Epithelial cell of esophagus (primary cell): ENCODE results near the gene ASCC3.

ENCODE experiments used
- DNase-seq: peaks from one replicate; pipeline ENCODE4 v3.0.0; 2010; ENCODE audit warnings: low read depth
- H3K4me3 ChIP-seq: 2 replicates; pipeline ENCODE4 v1.5.1; 2011; ENCODE audit warnings: mild to moderate bottlenecking, low read length, control low read depth
- TF ChIP-seq, protein P1 (sequence below): IDR thresholded peaks from 2 replicates; pipeline ENCODE4 v1.5.1; 2011; ENCODE audit warnings: low read depth, mild to moderate bottlenecking, low read length, control low read depth, inconsistent platforms; ENCODE audit not compliant: insufficient read depth; ENCODE audit errors: missing control alignments

The ASCC3 gene

DNA sequence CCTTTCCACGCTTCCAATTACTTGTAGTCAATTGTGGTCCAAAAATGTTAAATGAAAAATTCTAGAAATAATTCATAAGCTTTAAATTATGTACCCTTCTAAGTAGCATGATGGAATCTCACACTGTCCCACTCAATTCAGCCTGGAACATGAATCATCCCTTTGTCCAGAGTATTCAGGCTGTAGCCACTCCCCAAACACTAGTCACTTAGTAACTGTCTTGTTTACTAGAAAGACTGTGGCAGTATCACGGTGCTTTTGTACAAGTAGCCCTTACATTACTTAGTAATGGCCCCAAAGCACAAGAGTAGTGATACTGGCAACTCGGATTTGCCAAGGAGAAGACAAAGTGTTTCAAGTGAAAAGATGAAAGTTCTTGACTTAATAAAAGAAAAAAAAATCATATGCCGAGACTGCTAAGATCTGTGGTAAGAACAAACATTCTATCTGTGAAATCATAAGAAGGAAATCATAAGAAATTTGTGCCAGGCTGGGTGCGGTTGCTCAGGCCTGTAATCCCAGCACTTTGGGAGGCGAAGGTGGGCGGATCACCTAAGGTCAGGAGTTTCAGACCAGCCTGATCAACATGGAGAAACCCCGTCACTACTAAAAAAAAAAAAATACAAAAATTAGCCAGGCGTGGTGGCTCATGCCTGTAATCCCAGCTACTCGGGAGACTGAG is 247.9 kb downstream of the ASCC3 start:
- no peak overlapping the region for H3K4me3 ChIP-seq
- DNase-seq, result peak; percentile 88
- TF ChIP-seq, protein P1, sequence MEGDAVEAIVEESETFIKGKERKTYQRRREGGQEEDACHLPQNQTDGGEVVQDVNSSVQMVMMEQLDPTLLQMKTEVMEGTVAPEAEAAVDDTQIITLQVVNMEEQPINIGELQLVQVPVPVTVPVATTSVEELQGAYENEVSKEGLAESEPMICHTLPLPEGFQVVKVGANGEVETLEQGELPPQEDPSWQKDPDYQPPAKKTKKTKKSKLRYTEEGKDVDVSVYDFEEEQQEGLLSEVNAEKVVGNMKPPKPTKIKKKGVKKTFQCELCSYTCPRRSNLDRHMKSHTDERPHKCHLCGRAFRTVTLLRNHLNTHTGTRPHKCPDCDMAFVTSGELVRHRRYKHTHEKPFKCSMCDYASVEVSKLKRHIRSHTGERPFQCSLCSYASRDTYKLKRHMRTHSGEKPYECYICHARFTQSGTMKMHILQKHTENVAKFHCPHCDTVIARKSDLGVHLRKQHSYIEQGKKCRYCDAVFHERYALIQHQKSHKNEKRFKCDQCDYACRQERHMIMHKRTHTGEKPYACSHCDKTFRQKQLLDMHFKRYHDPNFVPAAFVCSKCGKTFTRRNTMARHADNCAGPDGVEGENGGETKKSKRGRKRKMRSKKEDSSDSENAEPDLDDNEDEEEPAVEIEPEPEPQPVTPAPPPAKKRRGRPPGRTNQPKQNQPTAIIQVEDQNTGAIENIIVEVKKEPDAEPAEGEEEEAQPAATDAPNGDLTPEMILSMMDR, result no peak

DNA sequence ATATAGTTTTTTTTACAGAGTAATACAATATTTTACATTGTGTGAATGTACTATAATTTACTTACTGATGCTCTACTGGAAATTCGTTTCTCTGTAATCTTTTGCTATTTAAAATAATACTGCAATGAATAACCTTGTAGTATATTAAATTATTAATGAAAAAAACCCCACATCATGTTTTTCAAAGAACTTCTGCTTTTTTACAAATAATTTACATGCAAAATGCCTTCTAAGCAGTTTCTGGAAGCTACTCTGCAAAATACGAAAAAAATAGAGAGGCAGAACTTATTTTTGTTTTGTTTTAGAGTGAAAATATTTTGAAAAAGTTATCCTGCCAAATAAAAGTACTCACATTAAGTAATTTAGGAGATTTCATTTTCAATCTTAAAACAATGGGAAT is 250.6 kb downstream of the ASCC3 start:
- no peak for DNase-seq
- no peak overlapping the region for H3K4me3 ChIP-seq
- TF ChIP-seq, protein P1, result no peak

DNA sequence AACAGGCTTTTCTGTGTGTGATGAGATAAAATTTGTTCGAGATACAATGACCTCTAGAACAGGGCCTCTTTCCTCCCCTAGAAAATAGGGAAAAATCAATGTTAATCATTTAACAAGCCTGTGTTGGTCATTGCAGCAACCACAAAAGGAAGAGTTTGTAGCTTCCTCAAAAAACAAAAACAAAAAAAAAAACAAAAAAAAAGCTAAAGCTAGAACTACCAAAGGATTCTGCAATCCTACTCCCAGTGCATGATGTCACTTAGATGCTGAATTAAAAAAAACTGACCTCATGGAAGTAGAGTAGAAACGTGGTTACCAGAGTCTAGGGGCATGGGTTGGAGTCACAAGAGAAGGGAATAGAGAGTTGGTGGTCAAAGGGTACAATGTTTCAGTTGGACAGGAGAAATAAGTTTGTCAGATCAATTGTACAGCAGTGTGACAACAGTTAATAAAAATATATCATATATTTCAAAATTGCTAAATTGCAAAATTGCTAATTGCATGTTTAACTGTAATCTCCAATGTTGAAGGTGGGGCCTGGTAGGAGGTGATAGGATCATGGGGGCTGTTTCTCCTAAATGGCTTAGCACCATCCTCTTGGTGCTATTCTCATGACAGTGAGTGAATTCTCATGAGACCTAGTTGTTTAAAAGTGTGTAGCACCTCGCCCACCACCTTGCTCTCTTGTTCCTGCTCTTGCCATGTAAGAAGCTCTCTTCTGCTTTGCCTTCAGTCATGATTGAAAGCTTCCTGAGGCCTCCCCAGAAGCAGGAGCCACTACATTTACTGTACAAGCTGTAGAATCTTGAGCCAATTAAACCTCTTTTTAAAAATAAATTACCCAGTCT is 253.0 kb downstream of the ASCC3 start:
- TF ChIP-seq, protein P1, result no peak
- no peak overlapping the region for H3K4me3 ChIP-seq
- DNase-seq, result no peak

DNA sequence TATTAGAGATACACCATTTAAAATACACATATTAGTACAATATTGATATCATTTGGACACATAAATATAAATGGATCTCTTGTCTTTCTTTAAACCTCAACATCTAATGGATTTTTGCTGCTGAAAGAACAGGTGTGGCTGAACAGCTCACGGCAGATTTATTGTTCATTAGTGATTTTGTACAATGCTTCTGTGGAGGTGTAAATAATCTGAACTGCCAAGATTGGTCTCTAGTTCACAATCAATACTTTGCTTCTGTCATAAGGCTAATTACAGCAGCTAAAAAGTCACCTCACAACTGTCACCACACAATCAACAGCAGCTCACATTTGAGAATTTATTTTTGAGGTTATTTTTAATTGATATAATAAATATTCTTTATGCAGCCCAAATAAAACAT is 254.4 kb downstream of the ASCC3 start:
- TF ChIP-seq, protein P1, result no peak
- no peak overlapping the region for H3K4me3 ChIP-seq
- DNase-seq, result no peak

DNA sequence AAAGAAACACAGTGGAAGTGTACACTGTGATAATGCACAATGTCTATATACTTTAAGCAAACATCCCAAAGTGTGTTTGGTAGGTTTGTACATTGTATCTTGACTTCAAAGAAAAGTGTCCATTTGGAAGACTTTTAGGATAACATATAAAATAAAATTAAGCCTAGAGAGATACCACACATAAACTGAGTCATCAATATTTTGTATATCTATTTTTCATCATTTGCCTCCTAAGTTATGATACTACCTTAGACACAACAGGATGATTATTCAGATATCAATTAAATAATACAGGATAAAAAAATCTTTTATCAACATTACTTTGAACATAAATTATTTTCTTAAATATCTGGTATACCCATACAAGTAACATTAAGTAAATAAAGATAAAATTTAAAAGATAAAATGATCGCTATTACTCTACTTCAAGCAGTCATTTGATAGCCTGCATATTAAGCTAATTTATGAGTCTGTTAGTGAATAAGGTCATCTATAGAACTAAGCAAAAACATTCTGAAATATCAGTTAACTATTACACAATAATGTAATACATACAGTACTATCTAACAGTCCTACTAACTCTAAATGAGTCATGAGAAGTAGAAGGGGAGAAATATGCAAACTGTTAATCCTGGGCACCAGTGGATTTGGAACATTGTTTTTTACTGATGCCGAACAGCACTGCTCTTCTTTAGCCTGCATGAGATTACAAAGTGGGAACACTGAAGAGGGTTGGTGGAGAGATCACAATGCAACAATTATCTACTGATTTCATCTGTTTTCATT is 258.0 kb downstream of the ASCC3 start:
- TF ChIP-seq, protein P1, result no peak
- peak; percentile 31 for DNase-seq
- no peak overlapping the region for H3K4me3 ChIP-seq

DNA sequence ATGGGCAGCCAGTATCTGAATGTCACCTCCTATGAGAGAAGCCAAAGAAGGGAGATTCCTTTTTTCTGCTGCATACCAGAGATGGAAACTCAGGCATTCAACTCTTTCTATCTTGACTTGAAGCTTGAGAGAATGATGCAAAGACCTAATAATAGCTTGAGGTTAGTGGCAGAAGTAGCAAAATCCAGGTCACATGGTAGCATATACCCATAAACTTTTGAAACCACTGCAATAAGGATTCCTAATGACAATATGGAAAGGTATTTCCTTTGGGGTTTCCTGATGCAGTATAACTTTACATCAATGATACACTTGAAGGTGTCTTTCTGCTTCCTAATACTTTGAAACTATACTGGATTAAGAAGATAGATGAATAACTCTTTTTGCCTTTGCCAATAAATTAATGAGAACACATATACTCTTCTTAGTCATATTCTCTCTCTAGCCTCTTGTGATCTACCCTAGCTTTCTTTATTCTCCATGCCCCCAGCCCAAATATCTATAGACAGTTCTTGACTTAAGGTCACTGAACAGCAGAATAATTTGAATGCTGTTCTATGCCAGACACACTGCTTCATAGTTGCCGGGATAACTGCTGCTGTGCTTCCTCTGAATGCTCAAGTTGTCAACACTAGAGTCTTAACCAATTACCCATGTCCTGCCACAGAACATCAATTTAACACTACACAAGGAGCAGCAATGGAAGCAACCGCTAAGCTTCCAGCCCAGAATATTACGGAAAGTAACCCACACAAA is 260.9 kb downstream of the ASCC3 start:
- TF ChIP-seq, protein P1, result no peak
- DNase-seq, result peak; percentile 59
- H3K4me3 ChIP-seq, result no peak overlapping the region
